SW 1271 (cell line): ENCODE data around the gene NOS3.
"Not testable (repeated sequence)": the region's sequence is repeated elsewhere in the genome, so short reads cannot be mapped to it uniquely, and the experiment has no call there.

Experiments
- DNase-seq, 2 experiments: peaks; one replicate each; lab custom pipeline; 2025; lab: John Stamatoyannopoulos, UW

The NOS3 gene

DNA sequence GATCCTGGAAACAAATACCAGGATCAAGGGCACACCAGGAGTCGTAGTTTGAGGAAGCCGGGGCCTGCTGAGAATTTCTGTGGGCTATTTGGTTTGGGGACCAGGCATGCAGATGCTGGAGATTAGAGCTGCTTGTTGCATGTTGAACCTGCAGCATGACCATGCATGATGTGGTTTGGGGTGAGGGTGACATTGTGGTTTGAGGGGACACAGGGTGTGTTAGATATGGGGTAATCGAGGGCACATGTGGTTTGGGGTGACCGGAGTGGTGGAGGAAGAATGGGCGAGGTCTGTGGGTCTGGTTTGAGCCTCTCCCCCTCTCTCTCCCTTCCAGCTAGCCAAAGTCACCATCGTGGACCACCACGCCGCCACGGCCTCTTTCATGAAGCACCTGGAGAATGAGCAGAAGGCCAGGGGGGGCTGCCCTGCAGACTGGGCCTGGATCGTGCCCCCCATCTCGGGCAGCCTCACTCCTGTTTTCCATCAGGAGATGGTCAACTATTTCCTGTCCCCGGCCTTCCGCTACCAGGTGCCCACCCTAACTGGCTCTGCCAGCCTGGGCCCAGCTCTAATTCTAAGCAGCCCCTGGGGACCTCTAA is 10.2 kb downstream of the NOS3 start:
- no peak for DNase-seq

- DNase-seq, result no peak
Measured at GRCh38 chr7:151001546-151001945, 10.7 kb downstream of the NOS3 start.

GRCh38 chr7:151003572-151003971 is 12.8 kb downstream of the NOS3 start:
- DNase-seq, result no peak

DNA sequence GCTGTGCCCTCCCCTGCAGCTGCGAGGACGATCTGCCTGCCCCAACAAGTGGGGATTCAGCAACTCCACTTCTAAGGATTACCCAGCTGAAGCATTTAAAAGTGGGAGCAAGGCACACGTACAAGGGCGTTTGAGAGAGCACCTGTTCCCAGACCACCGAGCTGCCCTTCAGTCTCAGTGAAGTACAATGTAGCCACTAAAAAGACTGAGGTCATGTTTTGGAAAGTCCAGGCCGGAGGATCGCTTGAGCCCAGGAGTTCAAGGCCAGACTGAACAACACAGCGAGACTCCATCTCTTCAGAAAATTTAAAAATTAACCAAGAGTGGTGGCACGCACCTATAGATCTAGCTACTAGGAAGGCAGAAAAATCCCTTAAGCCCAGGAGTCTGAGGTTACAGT is 14.7 kb downstream of the NOS3 start:
- DNase-seq, result no peak

GRCh38 chr7:151006590-151007300 is 15.9 kb downstream of the NOS3 start:
- DNase-seq, result no peak

GRCh38 chr7:151007469-151007898 is 16.7 kb downstream of the NOS3 start:
- DNase-seq, result no peak

DNA sequence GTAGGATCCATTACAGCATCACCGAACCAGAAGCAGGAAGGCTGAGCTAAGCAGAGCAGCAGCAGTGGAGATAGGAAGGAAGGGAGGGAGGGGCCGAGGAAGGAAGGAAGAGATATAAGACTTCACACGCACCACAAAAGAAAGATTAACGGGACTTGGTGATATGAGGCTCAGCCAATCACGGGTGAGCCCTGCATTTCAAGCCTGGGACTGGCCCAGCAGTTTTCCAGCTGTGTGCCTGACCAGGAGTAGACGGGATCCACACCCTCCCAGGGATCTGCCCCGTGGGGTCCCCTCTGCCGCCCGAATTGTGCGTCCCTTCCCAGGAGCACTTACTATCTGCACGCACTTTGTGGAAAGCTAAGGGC is 17.3 kb downstream of the NOS3 start:
- DNase-seq, result no peak

DNA sequence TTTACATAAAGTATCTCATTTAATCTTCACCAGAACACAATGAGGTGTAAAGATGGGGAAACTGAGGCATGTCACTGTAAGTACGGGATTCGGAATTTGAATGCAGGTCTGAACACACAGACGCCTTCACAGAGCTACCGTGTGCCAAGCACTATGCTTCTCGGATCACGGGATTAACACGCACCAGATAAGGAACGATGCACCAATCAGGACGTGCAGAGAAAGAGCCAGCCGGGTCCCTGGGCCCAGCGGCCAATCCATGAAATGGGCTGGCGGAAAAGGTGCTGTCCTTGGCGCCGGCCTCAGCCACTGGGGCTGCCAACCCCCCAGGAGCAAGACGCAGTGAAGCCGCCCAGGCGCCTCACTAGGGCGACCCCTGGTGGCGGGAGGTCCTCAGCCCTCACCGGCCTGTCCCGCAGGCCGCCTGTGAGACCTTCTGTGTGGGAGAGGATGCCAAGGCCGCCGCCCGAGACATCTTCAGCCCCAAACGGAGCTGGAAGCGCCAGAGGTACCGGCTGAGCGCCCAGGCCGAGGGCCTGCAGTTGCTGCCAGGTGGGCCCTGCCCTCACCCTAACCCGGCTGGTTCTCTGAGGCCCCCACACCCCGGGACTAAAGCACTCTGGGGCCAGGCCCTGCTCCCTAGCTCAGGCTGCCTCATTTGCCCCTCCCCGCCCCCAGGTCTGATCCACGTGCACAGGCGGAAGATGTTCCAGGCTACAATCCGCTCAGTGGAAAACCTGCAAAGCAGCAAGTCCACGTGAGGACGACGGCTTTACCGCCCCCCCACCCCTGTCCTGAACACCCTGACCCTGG is 17.9 kb downstream of the NOS3 start:
- DNase-seq, result no peak

- no peak for DNase-seq
Measured at GRCh38 chr7:151009327-151010036, 18.7 kb downstream of the NOS3 start.

- no peak for DNase-seq
Measured at GRCh38 chr7:151010037-151010306, 19.2 kb downstream of the NOS3 start.

- DNase-seq, result no peak
Measured at GRCh38 chr7:151010307-151011096, 19.7 kb downstream of the NOS3 start.

GRCh38 chr7:151011097-151011409 is 20.2 kb downstream of the NOS3 start:
- no peak for DNase-seq

- DNase-seq, result not testable (repeated sequence)
Measured at GRCh38 chr7:151011616-151012015, 20.8 kb downstream of the NOS3 start.

DNA sequence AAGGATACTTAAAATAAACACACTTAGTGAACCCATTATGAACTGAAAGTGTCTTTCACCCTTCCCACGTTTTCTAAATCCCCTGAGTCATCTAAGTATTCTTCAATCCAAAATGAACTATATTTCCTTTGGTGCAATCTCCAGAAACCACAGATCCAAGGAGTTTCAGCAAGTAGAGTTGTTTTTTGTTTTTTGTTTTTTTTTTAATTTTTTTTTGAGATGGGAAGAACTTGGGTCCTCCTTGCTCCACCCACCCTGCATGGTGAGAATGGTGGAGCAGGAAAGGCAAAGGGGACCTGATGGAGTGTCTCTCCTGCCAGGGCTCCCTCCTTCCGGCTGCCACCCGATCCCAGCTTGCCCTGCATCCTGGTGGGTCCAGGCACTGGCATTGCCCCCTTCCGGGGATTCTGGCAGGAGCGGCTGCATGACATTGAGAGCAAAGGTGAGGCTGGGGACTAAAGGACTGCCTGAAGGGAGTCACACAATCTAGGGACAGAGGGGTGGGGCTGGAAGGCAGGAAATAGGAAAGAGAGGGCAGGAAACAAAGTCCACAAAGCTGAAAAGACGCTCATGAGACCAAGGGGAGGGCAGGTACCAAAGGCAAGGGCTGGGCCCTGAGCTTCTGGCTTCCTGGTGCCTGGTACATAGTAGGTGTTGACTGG is 21.3 kb downstream of the NOS3 start:
- no peak for DNase-seq

DNA sequence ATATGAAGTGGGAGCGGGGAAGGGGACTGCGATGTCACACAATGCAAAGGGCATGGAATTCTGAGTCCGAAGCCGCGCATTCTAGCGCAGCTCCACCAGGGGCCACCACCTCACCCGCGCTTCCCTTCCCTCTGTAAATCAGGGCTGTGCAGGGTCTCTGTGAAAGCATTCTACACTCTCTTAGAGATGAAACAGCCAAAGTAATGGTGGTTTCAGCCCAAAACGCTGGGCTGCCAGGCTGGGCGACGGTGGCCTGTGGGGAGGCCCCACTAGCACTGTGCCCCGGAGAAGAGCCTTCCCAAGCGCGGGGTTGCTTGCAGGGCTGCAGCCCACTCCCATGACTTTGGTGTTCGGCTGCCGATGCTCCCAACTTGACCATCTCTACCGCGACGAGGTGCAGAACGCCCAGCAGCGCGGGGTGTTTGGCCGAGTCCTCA is 22.1 kb downstream of the NOS3 start:
- DNase-seq, result no peak

DNA sequence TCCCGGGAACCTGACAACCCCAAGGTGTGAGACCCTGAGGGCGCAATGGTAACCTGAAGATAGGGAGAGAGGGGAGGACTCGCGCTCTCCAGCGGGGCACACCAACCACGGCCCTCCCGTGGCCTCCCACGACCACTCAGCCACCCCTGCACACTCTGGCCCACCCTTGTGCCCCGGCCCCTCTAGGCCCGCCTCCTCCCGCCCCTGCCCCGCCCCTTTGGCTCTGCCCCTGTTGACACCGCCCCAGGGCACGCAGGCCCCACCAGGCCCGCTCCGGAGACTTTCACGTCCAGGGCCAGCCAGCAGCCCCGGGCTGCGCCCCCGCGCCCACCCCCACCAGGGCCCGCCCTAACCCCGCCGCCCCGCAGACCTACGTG is 22.5 kb downstream of the NOS3 start:
- no peak for DNase-seq

GRCh38 chr7:151013733-151014497 is 23.1 kb downstream of the NOS3 start:
- no peak for DNase-seq

GRCh38 chr7:151014950-151015349 is 24.1 kb downstream of the NOS3 start:
- no peak for DNase-seq

GRCh38 chr7:151015967-151016366 is 25.1 kb downstream of the NOS3 start:
- no peak for DNase-seq

GRCh38 chr7:151016505-151016904 is 25.7 kb downstream of the NOS3 start:
- no peak for DNase-seq

GRCh38 chr7:151016942-151017341 is 26.1 kb downstream of the NOS3 start:
- no peak for DNase-seq
